ENCODE data around the gene ARPC5L. TPM values are rescaled to one million over a fixed set of nuclear protein-coding genes. Genes with fewer than 3 reads are reported as not detected.

ARPC5L gene
- total RNA-seq, 1 donor from 2014 or later, result 36.6 TPM

DNA sequence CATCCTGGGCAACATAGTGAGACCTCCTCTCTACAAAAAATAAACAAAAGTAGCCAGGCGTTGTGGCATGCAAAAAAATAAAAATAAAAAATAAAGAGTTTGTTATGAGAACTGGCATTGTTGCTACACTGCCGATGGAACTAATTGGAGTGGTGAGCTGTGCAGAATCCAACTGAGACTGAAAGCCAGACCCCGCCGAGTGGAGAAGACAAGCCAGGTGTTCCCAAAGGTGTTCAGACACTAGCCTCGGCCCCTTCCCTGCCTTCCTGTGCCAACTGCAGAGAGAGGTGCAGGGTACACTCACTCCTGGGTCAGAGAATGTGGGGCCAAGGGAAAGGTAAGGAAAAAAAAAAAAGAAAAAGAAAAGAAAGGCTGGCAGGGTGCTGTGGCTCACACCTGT, 46.3 kb upstream of the ARPC5L start:
- H3K27me3 Mint-ChIP-seq, result no peaks in the 10 kb centered on the region
- no peaks in the 10 kb centered on the region for H3K36me3 Mint-ChIP-seq (ENCODE audit: insufficient read depth)
- H3K4me3 Mint-ChIP-seq (ENCODE audit: low read depth), result no peak overlapping the region
- TF ChIP-seq, protein P1, sequence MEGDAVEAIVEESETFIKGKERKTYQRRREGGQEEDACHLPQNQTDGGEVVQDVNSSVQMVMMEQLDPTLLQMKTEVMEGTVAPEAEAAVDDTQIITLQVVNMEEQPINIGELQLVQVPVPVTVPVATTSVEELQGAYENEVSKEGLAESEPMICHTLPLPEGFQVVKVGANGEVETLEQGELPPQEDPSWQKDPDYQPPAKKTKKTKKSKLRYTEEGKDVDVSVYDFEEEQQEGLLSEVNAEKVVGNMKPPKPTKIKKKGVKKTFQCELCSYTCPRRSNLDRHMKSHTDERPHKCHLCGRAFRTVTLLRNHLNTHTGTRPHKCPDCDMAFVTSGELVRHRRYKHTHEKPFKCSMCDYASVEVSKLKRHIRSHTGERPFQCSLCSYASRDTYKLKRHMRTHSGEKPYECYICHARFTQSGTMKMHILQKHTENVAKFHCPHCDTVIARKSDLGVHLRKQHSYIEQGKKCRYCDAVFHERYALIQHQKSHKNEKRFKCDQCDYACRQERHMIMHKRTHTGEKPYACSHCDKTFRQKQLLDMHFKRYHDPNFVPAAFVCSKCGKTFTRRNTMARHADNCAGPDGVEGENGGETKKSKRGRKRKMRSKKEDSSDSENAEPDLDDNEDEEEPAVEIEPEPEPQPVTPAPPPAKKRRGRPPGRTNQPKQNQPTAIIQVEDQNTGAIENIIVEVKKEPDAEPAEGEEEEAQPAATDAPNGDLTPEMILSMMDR (IDR thresholded peaks at IDR 0.05; ENCODE audit: unreplicated experiment), result no peak
- no peaks in the 10 kb centered on the region for H3K9me3 Mint-ChIP-seq (ENCODE audit: low read depth)
- H3K27ac Mint-ChIP-seq, result no peak overlapping the region
- peaks cover 14% of the 10 kb centered on the region for H3K4me1 Mint-ChIP-seq (ENCODE audit: low read depth)
- no peak for DNase-seq (ENCODE audit: low spot score, unreplicated experiment)

DNA sequence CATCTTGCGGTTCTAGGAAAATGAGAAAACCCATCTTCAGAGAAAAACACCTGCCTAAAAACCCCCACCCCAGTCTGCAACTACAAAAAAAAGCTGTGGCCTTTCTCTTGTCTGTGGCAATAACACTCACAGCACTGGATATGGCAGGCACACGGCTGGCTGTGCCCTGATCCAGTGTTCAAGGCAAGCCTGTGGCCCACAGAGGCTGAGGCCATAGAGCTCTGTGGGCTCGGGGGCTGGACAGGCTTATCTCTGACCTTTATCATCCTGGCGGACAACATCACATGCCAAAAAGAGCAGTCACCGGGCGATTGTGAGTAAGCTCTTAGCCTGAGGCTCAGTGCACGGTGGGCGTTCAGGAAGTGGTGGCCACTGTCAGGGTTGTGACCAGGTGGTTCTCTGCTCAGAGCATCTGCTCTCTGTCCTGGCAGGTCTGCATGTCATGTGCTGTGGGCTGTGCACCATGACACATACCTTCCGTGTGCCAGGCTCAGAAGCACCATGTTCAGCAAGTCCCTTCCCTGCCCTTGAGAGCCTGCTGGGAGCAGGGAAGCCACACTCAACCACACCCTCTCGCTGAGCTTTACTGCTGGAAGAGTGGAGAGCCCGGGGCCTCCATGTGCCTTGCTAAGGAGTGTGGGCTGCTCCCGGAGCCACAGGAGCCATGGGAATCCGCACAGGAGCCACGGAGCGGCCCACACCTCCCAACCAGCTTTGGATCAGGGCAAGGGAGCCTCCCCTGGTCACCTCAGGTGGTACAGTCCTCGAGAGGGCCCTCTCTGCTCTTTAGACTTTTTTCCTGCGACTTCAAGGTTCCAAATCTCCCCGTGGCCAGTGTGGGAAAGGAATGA, 43.3 kb upstream of the ARPC5L start:
- peak overlapping the region; percentile 35 for H3K27ac Mint-ChIP-seq
- H3K4me3 Mint-ChIP-seq (ENCODE audit: low read depth), result no peak overlapping the region
- TF ChIP-seq, protein P1 (IDR thresholded peaks at IDR 0.05; ENCODE audit: unreplicated experiment), result peak; percentile 18
- H3K4me1 Mint-ChIP-seq (ENCODE audit: low read depth), result peaks cover 4% of the 10 kb centered on the region
- no peaks in the 10 kb centered on the region for H3K36me3 Mint-ChIP-seq (ENCODE audit: insufficient read depth)
- H3K9me3 Mint-ChIP-seq (ENCODE audit: low read depth), result no peaks in the 10 kb centered on the region
- DNase-seq (ENCODE audit: low spot score, unreplicated experiment), result no peak
- no peaks in the 10 kb centered on the region for H3K27me3 Mint-ChIP-seq

DNA sequence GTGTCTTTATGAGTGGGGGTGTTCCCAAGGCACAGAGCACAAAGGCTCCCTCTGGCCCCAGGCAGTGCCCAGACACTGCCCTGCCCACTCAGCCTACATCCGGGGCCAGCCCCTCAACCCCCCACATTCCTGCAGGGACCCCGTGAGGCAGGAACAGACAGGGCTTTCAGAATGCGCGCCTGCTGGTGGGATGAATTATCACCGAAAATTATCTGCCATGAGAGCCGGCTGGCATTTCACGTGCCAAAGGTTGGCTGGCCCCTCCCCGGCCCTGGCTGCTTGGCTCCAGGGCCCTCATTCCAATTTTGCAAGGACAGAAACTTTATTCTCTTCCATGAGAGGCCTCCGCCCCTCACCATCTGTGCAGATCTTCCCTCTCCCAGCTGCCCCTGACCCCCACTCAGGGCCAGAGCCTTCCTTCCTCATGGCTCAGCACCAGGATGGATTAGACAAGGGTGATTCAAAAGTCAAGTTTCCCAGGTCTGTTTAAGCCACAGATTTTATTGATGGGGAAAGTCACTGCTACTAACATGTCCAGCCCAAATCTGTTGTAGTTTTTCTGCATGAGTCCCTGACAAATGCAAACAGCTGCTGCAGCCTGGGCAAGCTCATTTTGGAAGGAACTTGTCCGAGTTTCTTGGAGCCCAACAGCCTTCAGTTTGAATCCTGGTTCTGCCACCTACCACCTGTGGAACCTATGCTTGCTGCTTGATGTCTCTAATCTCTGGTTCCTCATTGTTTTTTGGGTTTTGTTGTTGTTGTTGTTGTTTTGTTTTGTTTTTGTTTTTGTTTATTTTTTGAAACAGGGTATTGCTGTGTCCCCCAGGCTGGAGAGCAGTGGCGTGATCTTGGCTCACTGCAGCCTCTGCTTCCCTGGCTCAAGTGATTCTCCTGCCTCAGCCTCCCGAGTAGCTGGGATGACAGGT, 41.0 kb upstream of the ARPC5L start:
- H3K9me3 Mint-ChIP-seq (ENCODE audit: low read depth), result no peaks in the 10 kb centered on the region
- TF ChIP-seq, protein P1 (IDR thresholded peaks at IDR 0.05; ENCODE audit: unreplicated experiment), result no peak
- no peak overlapping the region for H3K27ac Mint-ChIP-seq
- no peak for DNase-seq (ENCODE audit: low spot score, unreplicated experiment)
- H3K4me1 Mint-ChIP-seq (ENCODE audit: low read depth), result peaks cover 4% of the 10 kb centered on the region
- no peaks in the 10 kb centered on the region for H3K27me3 Mint-ChIP-seq
- no peaks in the 10 kb centered on the region for H3K36me3 Mint-ChIP-seq (ENCODE audit: insufficient read depth)
- H3K4me3 Mint-ChIP-seq (ENCODE audit: low read depth), result no peak overlapping the region

DNA sequence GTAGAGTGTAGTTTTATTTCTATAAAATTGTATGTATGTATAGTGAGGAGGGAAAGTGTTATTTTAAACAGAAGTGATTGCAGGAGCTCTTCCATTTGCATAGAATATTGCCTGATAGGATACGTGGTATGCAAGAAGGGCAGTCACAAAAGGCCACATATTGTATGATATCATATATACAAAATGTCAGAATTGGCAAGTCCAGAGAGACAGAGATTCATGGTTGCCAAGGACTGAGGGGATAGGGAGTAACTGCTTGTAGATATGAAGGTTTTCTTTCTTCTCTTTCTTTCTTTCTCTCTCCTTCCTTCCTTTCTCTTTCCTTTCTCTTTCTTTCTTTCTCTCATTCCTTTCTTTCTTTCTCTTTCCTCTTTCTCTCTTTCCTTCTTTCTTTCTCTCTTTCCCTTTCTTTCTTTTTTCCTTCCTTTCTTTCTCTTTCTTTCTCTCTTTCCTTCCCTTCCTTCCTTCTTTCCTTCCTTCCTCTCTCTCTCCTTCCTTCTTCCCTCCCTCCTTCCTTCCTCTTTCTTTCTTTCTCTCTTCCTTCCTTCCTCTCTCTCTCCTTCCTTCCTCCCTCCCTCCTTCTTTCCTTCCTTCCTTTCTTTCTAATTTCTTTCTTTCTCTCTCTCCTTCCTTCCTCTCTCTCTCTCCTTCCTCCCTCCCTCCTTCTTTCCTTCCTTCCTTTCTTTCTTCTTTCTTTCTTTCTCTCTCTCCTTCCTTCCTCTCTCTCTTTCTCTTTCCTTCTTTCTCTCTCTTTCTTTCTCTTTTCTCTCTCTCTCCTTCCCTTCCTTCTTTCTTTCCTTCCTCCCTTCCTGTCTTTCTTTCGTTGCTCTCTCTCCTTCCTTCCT, 33.2 kb upstream of the ARPC5L start:
- H3K27me3 Mint-ChIP-seq, result no peaks in the 10 kb centered on the region
- H3K4me3 Mint-ChIP-seq (ENCODE audit: low read depth), result no peak overlapping the region
- TF ChIP-seq, protein P1 (IDR thresholded peaks at IDR 0.05; ENCODE audit: unreplicated experiment), result no peak
- H3K9me3 Mint-ChIP-seq (ENCODE audit: low read depth), result peaks cover 4% of the 10 kb centered on the region
- no peaks in the 10 kb centered on the region for H3K36me3 Mint-ChIP-seq (ENCODE audit: insufficient read depth)
- H3K27ac Mint-ChIP-seq, result no peak overlapping the region
- H3K4me1 Mint-ChIP-seq (ENCODE audit: low read depth), result no peaks in the 10 kb centered on the region
- no peak for DNase-seq (ENCODE audit: low spot score, unreplicated experiment)

DNA sequence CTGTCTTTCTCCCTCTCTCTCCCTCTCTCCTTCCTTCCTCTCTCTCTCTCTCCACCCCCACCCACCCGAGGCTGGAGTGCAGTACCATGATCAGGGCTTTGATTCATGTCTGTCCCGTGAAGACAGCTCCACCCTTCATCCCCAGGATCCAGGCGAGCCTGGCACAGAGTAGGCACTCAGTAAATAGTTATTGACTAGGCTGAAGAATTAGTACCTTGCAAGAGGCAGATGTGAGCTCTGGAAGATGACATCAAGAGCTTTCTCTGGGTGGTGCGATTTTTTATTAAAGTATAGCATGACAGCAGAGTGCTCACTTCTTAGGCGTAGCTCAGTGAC, 32.6 kb upstream of the ARPC5L start:
- TF ChIP-seq, protein P1 (IDR thresholded peaks at IDR 0.05; ENCODE audit: unreplicated experiment), result no peak
- Mint-ChIP-seq H3K4me1 (ENCODE audit: low read depth) (no peaks in the 10 kb centered on the region), H3K27me3 (no peaks in the 10 kb centered on the region), H3K36me3 (ENCODE audit: insufficient read depth) (no peaks in the 10 kb centered on the region), H3K4me3 (ENCODE audit: low read depth) (no peak overlapping the region), H3K27ac (peak overlapping the region; percentile 20), H3K9me3 (ENCODE audit: low read depth) (peaks cover 4% of the 10 kb centered on the region)
- no peak for DNase-seq (ENCODE audit: low spot score, unreplicated experiment)
